ENCODE data around the gene PDE4D. TPM values are rescaled to one million over a fixed set of nuclear protein-coding genes. Genes with fewer than 3 reads are reported as not detected.

Gene PDE4D
- total RNA-seq, 1 experiment from 2014 or later = 3.3 TPM

DNA sequence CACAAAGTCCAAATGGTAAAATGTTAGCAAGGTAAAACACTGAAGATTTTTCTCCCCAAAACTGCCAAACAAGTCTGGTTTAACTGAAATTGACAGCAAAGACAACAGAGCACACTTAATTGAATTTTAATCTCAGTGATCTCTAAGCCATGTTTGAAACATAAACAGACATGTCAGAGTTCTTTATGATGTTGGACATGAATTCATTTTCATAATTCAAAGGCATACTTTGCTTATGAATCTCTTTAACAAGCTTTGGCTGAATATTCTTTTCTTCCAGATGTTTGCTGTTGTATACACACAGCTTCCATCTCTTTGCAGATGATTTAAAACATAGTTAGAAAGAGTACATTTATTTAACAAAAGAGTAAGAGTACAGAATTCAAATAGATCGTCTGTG lies 801.6 kb downstream of the PDE4D start:
- Mint-ChIP-seq H3K27me3 (ENCODE audit: low read depth) (no peaks in the 10 kb centered on the region), H3K36me3 (no peaks in the 10 kb centered on the region), H3K4me1 (peaks cover 9% of the 10 kb centered on the region), H3K9me3 (no peaks in the 10 kb centered on the region), H3K4me3 (no peak overlapping the region), H3K27ac (no peak overlapping the region)
- ATAC-seq = no peak
- POLR2A ChIA-PET = no interaction called here
- no peak for DNase-seq (ENCODE audit: low spot score)
- no peak for TF ChIP-seq NR2C2 (CRISPR knock-in tag; IDR thresholded peaks at IDR 0.05)
- TF ChIP-seq, protein P1, sequence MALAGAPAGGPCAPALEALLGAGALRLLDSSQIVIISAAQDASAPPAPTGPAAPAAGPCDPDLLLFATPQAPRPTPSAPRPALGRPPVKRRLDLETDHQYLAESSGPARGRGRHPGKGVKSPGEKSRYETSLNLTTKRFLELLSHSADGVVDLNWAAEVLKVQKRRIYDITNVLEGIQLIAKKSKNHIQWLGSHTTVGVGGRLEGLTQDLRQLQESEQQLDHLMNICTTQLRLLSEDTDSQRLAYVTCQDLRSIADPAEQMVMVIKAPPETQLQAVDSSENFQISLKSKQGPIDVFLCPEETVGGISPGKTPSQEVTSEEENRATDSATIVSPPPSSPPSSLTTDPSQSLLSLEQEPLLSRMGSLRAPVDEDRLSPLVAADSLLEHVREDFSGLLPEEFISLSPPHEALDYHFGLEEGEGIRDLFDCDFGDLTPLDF (CRISPR knock-in tag; IDR thresholded peaks at IDR 0.05) = no peak
- TF ChIP-seq ELF4 (CRISPR knock-in tag; IDR thresholded peaks at IDR 0.05; ENCODE audit: low read depth) = no peak
- CTCF ChIA-PET = no interaction called here

DNA sequence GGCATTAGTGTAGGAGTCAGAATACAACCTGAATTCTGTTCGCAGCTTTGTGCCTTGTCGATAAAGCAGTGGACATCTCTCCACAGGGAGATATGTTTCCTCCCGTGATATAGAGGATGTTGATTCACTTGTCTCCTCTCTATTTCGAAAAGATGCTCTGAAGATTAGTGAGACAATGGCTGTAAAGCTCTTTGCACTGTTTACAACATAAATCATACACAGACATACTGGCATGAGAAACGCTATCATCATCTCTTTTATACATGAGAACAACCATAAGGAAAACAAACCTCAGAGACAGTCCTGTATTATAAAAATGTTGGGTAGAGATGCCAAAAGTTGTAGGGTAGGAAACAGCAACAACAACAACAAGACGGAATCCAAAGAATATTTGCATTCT lies 803.2 kb downstream of the PDE4D start:
- Mint-ChIP-seq H3K4me1 (peaks cover 9% of the 10 kb centered on the region), H3K36me3 (no peaks in the 10 kb centered on the region), H3K9me3 (no peaks in the 10 kb centered on the region), H3K27ac (no peak overlapping the region), H3K27me3 (ENCODE audit: low read depth) (no peaks in the 10 kb centered on the region; the same call in 1 of the 2 replicates), H3K4me3 (no peak overlapping the region)
- DNase-seq (ENCODE audit: low spot score) = no peak
- ChIA-PET CTCF (no interaction called here), POLR2A (no interaction called here)
- TF ChIP-seq RORB (CRISPR knock-in tag; IDR thresholded peaks at IDR 0.05) = no peak
- TF ChIP-seq NFYB (CRISPR knock-in tag; conservative IDR thresholded peaks at IDR 0.05; ENCODE audit: low read depth) = no peak
- TF ChIP-seq, protein P2, sequence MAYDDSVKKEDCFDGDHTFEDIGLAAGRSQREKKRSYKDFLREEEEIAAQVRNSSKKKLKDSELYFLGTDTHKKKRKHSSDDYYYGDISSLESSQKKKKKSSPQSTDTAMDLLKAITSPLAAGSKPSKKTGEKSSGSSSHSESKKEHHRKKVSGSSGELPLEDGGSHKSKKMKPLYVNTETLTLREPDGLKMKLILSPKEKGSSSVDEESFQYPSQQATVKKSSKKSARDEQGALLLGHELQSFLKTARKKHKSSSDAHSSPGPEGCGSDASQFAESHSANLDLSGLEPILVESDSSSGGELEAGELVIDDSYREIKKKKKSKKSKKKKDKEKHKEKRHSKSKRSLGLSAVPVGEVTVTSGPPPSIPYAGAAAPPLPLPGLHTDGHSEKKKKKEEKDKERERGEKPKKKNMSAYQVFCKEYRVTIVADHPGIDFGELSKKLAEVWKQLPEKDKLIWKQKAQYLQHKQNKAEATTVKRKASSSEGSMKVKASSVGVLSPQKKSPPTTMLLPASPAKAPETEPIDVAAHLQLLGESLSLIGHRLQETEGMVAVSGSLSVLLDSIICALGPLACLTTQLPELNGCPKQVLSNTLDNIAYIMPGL (CRISPR knock-in tag; IDR thresholded peaks at IDR 0.05) = no peak
- TF ChIP-seq NFE2L1 (CRISPR knock-in tag; IDR thresholded peaks at IDR 0.05) = no peak
- TF ChIP-seq, protein P3, sequence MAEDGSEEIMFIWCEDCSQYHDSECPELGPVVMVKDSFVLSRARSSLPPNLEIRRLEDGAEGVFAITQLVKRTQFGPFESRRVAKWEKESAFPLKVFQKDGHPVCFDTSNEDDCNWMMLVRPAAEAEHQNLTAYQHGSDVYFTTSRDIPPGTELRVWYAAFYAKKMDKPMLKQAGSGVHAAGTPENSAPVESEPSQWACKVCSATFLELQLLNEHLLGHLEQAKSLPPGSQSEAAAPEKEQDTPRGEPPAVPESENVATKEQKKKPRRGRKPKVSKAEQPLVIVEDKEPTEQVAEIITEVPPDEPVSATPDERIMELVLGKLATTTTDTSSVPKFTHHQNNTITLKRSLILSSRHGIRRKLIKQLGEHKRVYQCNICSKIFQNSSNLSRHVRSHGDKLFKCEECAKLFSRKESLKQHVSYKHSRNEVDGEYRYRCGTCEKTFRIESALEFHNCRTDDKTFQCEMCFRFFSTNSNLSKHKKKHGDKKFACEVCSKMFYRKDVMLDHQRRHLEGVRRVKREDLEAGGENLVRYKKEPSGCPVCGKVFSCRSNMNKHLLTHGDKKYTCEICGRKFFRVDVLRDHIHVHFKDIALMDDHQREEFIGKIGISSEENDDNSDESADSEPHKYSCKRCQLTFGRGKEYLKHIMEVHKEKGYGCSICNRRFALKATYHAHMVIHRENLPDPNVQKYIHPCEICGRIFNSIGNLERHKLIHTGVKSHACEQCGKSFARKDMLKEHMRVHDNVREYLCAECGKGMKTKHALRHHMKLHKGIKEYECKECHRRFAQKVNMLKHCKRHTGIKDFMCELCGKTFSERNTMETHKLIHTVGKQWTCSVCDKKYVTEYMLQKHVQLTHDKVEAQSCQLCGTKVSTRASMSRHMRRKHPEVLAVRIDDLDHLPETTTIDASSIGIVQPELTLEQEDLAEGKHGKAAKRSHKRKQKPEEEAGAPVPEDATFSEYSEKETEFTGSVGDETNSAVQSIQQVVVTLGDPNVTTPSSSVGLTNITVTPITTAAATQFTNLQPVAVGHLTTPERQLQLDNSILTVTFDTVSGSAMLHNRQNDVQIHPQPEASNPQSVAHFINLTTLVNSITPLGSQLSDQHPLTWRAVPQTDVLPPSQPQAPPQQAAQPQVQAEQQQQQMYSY (CRISPR knock-in tag; IDR thresholded peaks at IDR 0.05) = no peak
- TF ChIP-seq ZNF232 (CRISPR knock-in tag; IDR thresholded peaks at IDR 0.05) = no peak
- TF ChIP-seq, protein P4, sequence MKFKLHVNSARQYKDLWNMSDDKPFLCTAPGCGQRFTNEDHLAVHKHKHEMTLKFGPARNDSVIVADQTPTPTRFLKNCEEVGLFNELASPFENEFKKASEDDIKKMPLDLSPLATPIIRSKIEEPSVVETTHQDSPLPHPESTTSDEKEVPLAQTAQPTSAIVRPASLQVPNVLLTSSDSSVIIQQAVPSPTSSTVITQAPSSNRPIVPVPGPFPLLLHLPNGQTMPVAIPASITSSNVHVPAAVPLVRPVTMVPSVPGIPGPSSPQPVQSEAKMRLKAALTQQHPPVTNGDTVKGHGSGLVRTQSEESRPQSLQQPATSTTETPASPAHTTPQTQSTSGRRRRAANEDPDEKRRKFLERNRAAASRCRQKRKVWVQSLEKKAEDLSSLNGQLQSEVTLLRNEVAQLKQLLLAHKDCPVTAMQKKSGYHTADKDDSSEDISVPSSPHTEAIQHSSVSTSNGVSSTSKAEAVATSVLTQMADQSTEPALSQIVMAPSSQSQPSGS (CRISPR knock-in tag; IDR thresholded peaks at IDR 0.05; ENCODE audit: borderline replicate concordance, low read depth) = no peak
- no peak for TF ChIP-seq ZNF671 (CRISPR knock-in tag; IDR thresholded peaks at IDR 0.05)
- TF ChIP-seq ZNF121 (CRISPR knock-in tag; IDR thresholded peaks at IDR 0.05) = no peak
- TF ChIP-seq GTF2I (CRISPR knock-in tag; conservative IDR thresholded peaks at IDR 0.05) = no peak
- no peak for TF ChIP-seq ZNF423 (CRISPR knock-in tag; IDR thresholded peaks at IDR 0.05)
- no peak for TF ChIP-seq JAZF1 (CRISPR knock-in tag; IDR thresholded peaks at IDR 0.05)
- TF ChIP-seq ZNF138 (CRISPR knock-in tag; conservative IDR thresholded peaks at IDR 0.05) = no peak
- no peak for TF ChIP-seq SMAD4 (CRISPR knock-in tag; IDR thresholded peaks at IDR 0.05)
- TF ChIP-seq, protein P5, sequence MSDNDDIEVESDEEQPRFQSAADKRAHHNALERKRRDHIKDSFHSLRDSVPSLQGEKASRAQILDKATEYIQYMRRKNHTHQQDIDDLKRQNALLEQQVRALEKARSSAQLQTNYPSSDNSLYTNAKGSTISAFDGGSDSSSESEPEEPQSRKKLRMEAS (CRISPR knock-in tag; IDR thresholded peaks at IDR 0.05) = no peak
- TF ChIP-seq TCF7 (CRISPR knock-in tag; IDR thresholded peaks at IDR 0.05; ENCODE audit: low read depth) = no peak
- TF ChIP-seq NR1H2 (CRISPR knock-in tag; IDR thresholded peaks at IDR 0.05) = no peak
- no peak for TF ChIP-seq EMX1 (CRISPR knock-in tag; IDR thresholded peaks at IDR 0.05)
- ATAC-seq = no peak
